ENCODE data around the gene PPP1R18. TPM values are rescaled to one million over a fixed set of nuclear protein-coding genes. Genes with fewer than 3 reads are reported as not detected.

The PPP1R18 gene
- total and polyA plus RNA-seq, 11 donors = 11.9 to 77.2 (median 19.4) TPM

GRCh38 chr6:30641048-30641447, 45.4 kb downstream of the PPP1R18 start:
- intact Hi-C loops (cut with DNase I) = no loop called here
- WGBS, 4 donors = 75 to 94% (median 89%) methylated on average over 1 of the region's 1 CpG
- Histone ChIP-seq H3K4me1 (peaks cover 0 to 13% (median 2%) of the 10 kb centered on the region in 12 donors), H3K4me3 (no peak overlapping the region), H3K27ac (no peak overlapping the region), H3K9me3 (no peaks in the 10 kb centered on the region), H3K36me3 (peaks cover 0 to 67% (median 39%) of the 10 kb centered on the region in 9 donors), H3K27me3 (no peaks in the 10 kb centered on the region)
- ATAC-seq (no peak), DNase-seq (no peak)
- no peak for TF ChIP-seq POLR2A (IDR thresholded peaks at IDR 0.05)
- TF ChIP-seq, protein P1, sequence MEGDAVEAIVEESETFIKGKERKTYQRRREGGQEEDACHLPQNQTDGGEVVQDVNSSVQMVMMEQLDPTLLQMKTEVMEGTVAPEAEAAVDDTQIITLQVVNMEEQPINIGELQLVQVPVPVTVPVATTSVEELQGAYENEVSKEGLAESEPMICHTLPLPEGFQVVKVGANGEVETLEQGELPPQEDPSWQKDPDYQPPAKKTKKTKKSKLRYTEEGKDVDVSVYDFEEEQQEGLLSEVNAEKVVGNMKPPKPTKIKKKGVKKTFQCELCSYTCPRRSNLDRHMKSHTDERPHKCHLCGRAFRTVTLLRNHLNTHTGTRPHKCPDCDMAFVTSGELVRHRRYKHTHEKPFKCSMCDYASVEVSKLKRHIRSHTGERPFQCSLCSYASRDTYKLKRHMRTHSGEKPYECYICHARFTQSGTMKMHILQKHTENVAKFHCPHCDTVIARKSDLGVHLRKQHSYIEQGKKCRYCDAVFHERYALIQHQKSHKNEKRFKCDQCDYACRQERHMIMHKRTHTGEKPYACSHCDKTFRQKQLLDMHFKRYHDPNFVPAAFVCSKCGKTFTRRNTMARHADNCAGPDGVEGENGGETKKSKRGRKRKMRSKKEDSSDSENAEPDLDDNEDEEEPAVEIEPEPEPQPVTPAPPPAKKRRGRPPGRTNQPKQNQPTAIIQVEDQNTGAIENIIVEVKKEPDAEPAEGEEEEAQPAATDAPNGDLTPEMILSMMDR (IDR thresholded peaks at IDR 0.05) = no peak

- Histone ChIP-seq H3K27ac (no peak overlapping the region), H3K27me3 (no peaks in the 10 kb centered on the region), H3K4me1 (peaks cover 0 to 7% (median 0%) of the 10 kb centered on the region in 12 donors), H3K4me3 (no peak overlapping the region), H3K36me3 (peaks cover 0 to 67% (median 39%) of the 10 kb centered on the region in 9 donors), H3K9me3 (no peaks in the 10 kb centered on the region)
- no peak for DNase-seq
- ATAC-seq = peak in 1 of 4 donors; percentile 11
- WGBS, 4 donors = 82 to 89% (median 87%) methylated on average over 10 of the region's 10 CpGs
- intact Hi-C loops (cut with DNase I) = no loop called here
- TF ChIP-seq, protein P1 (IDR thresholded peaks at IDR 0.05) = no peak
- TF ChIP-seq POLR2A (IDR thresholded peaks at IDR 0.05) = no peak
These were observed 46.0 kb downstream of the PPP1R18 start for GRCh38 chr6:30640481-30640880.

DNA sequence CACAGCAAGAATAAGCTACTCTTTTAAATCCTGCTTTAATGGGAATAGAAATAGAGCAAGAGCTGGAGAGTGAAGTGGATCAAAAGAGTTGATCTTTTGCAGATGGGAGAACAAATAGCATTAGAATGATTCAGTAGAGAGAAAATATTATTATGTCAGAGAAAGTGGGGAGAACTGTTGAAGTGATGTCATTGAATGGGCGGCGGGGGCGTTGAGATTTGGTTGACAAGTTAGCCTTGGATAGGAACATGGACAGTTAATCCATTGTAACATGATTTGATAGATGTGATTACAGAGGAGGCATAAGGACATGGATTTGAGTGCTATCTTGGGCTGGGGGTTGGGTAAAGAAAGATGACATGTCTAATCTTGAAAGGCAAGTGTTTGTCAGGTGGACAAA, 50.6 kb downstream of the PPP1R18 start:
- ATAC-seq (no peak), DNase-seq (no peak)
- TF ChIP-seq, protein P1 (IDR thresholded peaks at IDR 0.05) = no peak
- TF ChIP-seq POLR2A (IDR thresholded peaks at IDR 0.05) = no peak
- intact Hi-C loops (cut with DNase I) = no loop called here
- no peaks in the 10 kb centered on the region for H3K9me3 ChIP-seq
- H3K4me3 ChIP-seq = no peak overlapping the region
- no peaks in the 10 kb centered on the region for H3K27me3 ChIP-seq
- H3K4me1 ChIP-seq = no peaks in the 10 kb centered on the region
- H3K27ac ChIP-seq = no peak overlapping the region
- WGBS, 4 donors = 95 to 98% (median 97%) methylated on average over 3 of the region's 3 CpGs
- H3K36me3 ChIP-seq = peaks cover 0 to 53% (median 26%) of the 10 kb centered on the region in 9 donors

DNA sequence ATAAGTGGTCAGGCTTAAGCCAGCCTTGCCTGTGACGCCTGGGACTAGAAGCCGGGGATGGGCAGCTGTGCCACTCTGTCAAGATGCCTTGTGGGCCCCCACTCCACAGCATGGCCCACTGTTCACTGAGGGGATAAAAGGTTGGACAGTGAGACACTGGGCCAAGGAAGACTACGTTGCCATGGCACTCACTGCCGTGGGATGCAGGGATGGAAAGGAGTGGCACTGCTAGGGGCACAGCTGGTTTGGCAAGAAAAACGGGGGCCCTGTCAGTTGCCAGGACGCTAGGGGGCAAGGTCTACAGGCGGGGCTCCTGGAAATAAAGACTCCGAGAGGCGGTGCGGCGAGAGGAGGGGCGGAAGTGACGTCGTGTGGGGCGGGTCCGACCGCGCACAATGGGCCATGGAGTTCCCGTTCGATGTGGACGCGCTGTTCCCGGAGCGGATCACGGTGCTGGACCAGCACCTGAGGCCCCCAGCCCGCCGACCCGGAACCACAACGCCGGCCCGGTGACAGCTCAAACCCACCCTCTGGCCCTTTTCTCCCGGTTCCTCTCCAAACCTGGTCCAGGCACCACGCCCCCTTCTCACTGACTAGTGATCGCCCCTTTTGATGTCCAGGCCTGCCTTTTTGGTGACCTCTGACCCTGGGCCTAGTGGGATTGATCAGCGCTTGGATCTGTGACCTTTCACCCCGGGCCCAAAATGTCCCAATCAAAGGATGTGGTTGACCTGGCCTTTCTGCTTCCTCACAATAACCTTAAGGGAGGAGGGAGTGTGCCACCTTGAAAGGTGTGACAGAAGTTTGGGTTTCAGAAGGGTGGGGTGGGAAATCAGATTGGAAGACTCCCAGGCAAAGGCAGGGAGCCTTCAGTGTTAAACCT, 59.7 kb downstream of the PPP1R18 start, which contains the start of gene ATAT1:
TSS of gene ATAT1 (plus strand) at position 391 of the 883 bp plus-strand sequence.
- 3 to 4% (median 4%) methylated on average over 35 to 36 of the region's 36 CpGs for WGBS, 4 donors
- Histone ChIP-seq H3K9me3 (no peaks in the 10 kb centered on the region), H3K4me1 (peaks cover 0 to 24% (median 10%) of the 10 kb centered on the region in 12 donors), H3K27ac (peak within 1 kb of the TSS; percentile 73 to 94 (median 88)), H3K4me3 (peak within 1 kb of the TSS; percentile 42 to 84 (median 59)), H3K27me3 (no peaks in the 10 kb centered on the region), H3K36me3 (peaks cover 0 to 79% (median 63%) of the 10 kb centered on the region in 9 donors)
- DNase-seq (peak; percentile 90 to 93 (median 92)), ATAC-seq (peak; percentile 95 to 98 (median 96))
- intact Hi-C loops (cut with DNase I) = no loop called here
- peak in 1 of 2 donors; percentile 48 for TF ChIP-seq POLR2A (IDR thresholded peaks at IDR 0.05)
- TF ChIP-seq, protein P1 (IDR thresholded peaks at IDR 0.05) = peak in 10 of 12 donors; percentile 6 to 63 (median 43)
